Measurements from ENCODE around the gene EPC2.

The EPC2 gene

GRCh38 chr2:148643998-148644882, at the start of gene EPC2:
EPC2 (plus strand) TSS chr2:148644751; CDS start chr2:148645018, 267 bp downstream.
- no peak for TF ChIP-seq CTCF (IDR thresholded peaks at IDR 0.05; ENCODE audit: control insufficient read depth, insufficient read depth, low read depth, low read length, missing control alignments)
- DNase-seq (ENCODE audit: low read depth), result peak; percentile 38
- peak within 1 kb of the TSS; percentile 78 for H3K4me3 ChIP-seq (ENCODE audit: control insufficient read depth, low read depth, low read length)

- DNase-seq (ENCODE audit: low read depth), result no peak
- TF ChIP-seq CTCF (IDR thresholded peaks at IDR 0.05; ENCODE audit: control insufficient read depth, insufficient read depth, low read depth, low read length, missing control alignments), result no peak
Observed at GRCh38 chr2:148596018-148596417, 48.5 kb upstream of the EPC2 start.

GRCh38 chr2:148599109-148599991, 45.2 kb upstream of the EPC2 start:
- H3K4me3 ChIP-seq (ENCODE audit: control insufficient read depth, low read depth, low read length), result no peak overlapping the region
- TF ChIP-seq CTCF (IDR thresholded peaks at IDR 0.05; ENCODE audit: control insufficient read depth, insufficient read depth, low read depth, low read length, missing control alignments), result no peak
- no peak for DNase-seq (ENCODE audit: low read depth)

More at GRCh38 chr2:148596018-148596417, 48.5 kb upstream of the EPC2 start:
- H3K4me3 ChIP-seq (ENCODE audit: control insufficient read depth, low read depth, low read length), result no peak overlapping the region

- TF ChIP-seq CTCF (IDR thresholded peaks at IDR 0.05; ENCODE audit: control insufficient read depth, insufficient read depth, low read depth, low read length, missing control alignments), result no peak
- H3K4me3 ChIP-seq (ENCODE audit: control insufficient read depth, low read depth, low read length), result no peak overlapping the region
- no peak for DNase-seq (ENCODE audit: low read depth)
Observed at GRCh38 chr2:148602885-148603561, 41.5 kb upstream of the EPC2 start.

- no peak for DNase-seq (ENCODE audit: low read depth)
- H3K4me3 ChIP-seq (ENCODE audit: control insufficient read depth, low read depth, low read length), result no peak overlapping the region
- no peak for TF ChIP-seq CTCF (IDR thresholded peaks at IDR 0.05; ENCODE audit: control insufficient read depth, insufficient read depth, low read depth, low read length, missing control alignments)
Observed at GRCh38 chr2:148603562-148603920, 41.0 kb upstream of the EPC2 start.

GRCh38 chr2:148604927-148605326, 39.6 kb upstream of the EPC2 start:
- DNase-seq (ENCODE audit: low read depth), result no peak
- no peak for TF ChIP-seq CTCF (IDR thresholded peaks at IDR 0.05; ENCODE audit: control insufficient read depth, insufficient read depth, low read depth, low read length, missing control alignments)
- no peak overlapping the region for H3K4me3 ChIP-seq (ENCODE audit: control insufficient read depth, low read depth, low read length)
